Mesendoderm (in vitro differentiated cells): ENCODE measurements around the gene SEBOX.

Experiments
- DNase-seq: peaks from one replicate; pipeline ENCODE4 v3.0.0; 2013
- H2AK5ac ChIP-seq: 2 replicates; pipeline ENCODE4 v1.6.1; 2013; ENCODE audit warnings: low read length, inconsistent platforms
- H2BK120ac ChIP-seq: 2 replicates; pipeline ENCODE4 v1.6.1; 2013; ENCODE audit warnings: low read depth, mild to moderate bottlenecking, low read length, moderate library complexity, mixed read lengths
- H2BK15ac ChIP-seq: replicated peaks from 2 replicates; pipeline ENCODE4 v1.6.1; 2013; ENCODE audit warnings: low read depth, mild to moderate bottlenecking, moderate library complexity
- H2BK5ac ChIP-seq: 2 replicates; pipeline ENCODE4 v1.6.1; 2013; ENCODE audit warnings: low read length, inconsistent platforms
- H3K18ac ChIP-seq: 2 replicates; pipeline ENCODE4 v1.6.1; 2013; ENCODE audit warnings: mild to moderate bottlenecking, low read length, mixed read lengths
- H3K23ac ChIP-seq: one replicate; pipeline ENCODE4 v1.6.1; 2013; ENCODE audit warnings: low read length
- H3K27ac ChIP-seq: 2 replicates; pipeline ENCODE4 v1.5.1; 2013; ENCODE audit warnings: low read depth, mild to moderate bottlenecking, inconsistent platforms, low read length, moderate library complexity
- H3K27me3 ChIP-seq: 2 replicates; pipeline ENCODE4 v1.6.1; 2013; ENCODE audit warnings: low read length, control low read depth, mild to moderate bottlenecking, inconsistent platforms; ENCODE audit not compliant: insufficient read depth, poor library complexity
- H3K36me3 ChIP-seq: 2 replicates; pipeline ENCODE4 v1.6.1; 2013; ENCODE audit warnings: low read length, inconsistent platforms; ENCODE audit not compliant: control insufficient read depth, insufficient read depth
- H3K4ac ChIP-seq: one replicate; pipeline ENCODE4 v1.6.1; 2013; ENCODE audit warnings: low read depth, mild to moderate bottlenecking, low read length, moderate library complexity
- H3K4me1 ChIP-seq: 2 replicates; pipeline ENCODE4 v1.6.1; 2013; ENCODE audit warnings: low read depth, low read length, inconsistent platforms; ENCODE audit not compliant: control insufficient read depth
- H3K4me2 ChIP-seq: 2 replicates; pipeline ENCODE4 v1.6.1; 2013; ENCODE audit warnings: low read length
- H3K4me3 ChIP-seq: 2 replicates; pipeline ENCODE4 v1.5.1; 2013; ENCODE audit warnings: mild to moderate bottlenecking, low read length
- H3K56ac ChIP-seq: one replicate; pipeline ENCODE4 v1.6.1; 2013; ENCODE audit warnings: low read length
- H3K79me1 ChIP-seq: 2 replicates; pipeline ENCODE4 v1.6.1; 2013; ENCODE audit warnings: low read length, inconsistent platforms
- H3K79me2 ChIP-seq: 2 replicates; pipeline ENCODE4 v1.6.1; 2013; ENCODE audit warnings: mild to moderate bottlenecking, low read length; ENCODE audit not compliant: control insufficient read depth, insufficient read depth
- H3K9ac ChIP-seq: 2 replicates; pipeline ENCODE4 v1.6.1; 2013; ENCODE audit warnings: low read length, inconsistent platforms
- H4K5ac ChIP-seq: one replicate; pipeline ENCODE4 v1.6.1; 2013; ENCODE audit warnings: low read length
- H4K8ac ChIP-seq: one replicate; pipeline ENCODE4 v1.6.1; 2013; ENCODE audit warnings: low read depth, mild to moderate bottlenecking, control low read depth, low read length, moderate library complexity
- WGBS: extraction: QIAGEN DNeasy Blood & Tissue Kit; methylation state at CpG from one replicate; pipeline ENCODE4 v1.1.7; 2013; ENCODE audit warnings: low lambda C conversion rate, missing lambda C conversion rate; ENCODE audit not compliant: insufficient coverage; ENCODE audit errors: extremely low coverage; 5-methylcytosine and 5-hydroxymethylcytosine counted together

SEBOX gene

DNA sequence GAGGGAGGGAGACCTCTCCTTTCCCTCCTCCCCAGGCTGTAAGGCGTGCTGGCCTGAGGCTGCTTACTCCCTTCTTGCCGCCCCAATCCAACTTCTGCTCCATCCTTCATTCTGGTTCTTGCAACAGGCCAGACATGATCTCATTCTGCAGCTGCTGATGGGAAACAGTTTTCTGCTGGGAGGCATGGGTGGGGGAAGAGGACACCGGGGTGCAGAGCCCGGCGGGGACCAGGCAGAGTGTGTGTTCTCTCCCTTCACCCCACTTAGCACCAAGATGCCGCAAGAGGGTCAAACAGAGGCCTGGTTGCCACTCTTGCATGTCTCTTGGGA, 7.9 kb upstream of the SEBOX start:
- Histone ChIP-seq H2BK5ac (no peak overlapping the region), H3K79me2 (no peaks in the 10 kb centered on the region), H3K4me1 (peaks cover 4% of the 10 kb centered on the region), H3K4me3 (no peak overlapping the region), H4K5ac (no peak overlapping the region), H2BK15ac (no peak overlapping the region), H3K4me2 (no peak overlapping the region), H2AK5ac (no peak overlapping the region), H3K23ac (no peak overlapping the region), H4K8ac (no peak overlapping the region), H3K18ac (no peak overlapping the region), H3K27ac (no peak overlapping the region), H3K56ac (no peak overlapping the region), H3K27me3 (peaks cover 12% of the 10 kb centered on the region), H2BK120ac (no peak overlapping the region), H3K4ac (no peak overlapping the region), H3K36me3 (no peaks in the 10 kb centered on the region), H3K79me1 (no peaks in the 10 kb centered on the region), H3K9ac (no peak overlapping the region)
- whole genome bisulfite sequencing, result no CpG with 5 or more reads among the region's 6 CpGs
- DNase-seq, result no peak

DNA sequence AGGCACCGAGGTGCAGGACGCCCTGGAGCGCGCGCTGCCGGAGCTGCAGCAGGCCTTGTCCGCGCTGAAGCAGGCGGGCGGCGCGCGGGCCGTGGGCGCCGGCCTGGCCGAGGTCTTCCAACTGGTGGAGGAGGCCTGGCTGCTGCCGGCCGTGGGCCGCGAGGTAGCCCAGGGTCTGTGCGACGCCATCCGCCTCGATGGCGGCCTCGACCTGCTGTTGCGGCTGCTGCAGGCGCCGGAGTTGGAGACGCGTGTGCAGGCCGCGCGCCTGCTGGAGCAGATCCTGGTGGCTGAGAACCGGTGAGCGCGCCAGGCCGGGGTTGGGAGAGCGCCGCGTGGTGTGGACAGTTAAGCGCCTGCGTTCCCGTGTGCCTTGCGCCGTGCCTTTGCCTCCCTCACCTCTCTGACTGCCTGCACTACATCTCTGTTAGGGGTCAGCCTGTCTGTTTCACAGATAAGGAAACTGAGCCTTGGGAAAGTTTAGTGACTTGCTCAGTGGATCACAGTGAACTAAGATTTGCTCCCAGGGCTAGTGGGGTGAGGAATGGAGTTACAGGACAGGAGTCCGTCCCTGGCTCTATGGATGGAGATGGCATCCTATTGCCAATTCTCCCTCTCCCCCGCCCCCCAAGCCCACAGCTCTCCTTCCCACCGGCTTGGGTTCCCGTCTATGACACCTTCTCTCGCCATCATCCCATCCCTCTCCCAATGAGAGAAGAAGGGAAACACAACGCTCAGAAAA, 7.4 kb upstream of the SEBOX start:
- no CpG with 5 or more reads among the region's 53 CpGs for WGBS
- H3K27ac ChIP-seq, result no peak overlapping the region
- H2AK5ac ChIP-seq, result no peak overlapping the region
- H3K4ac ChIP-seq, result no peak overlapping the region
- peak overlapping the region; percentile 49 for H3K4me2 ChIP-seq
- H2BK120ac ChIP-seq, result no peak overlapping the region
- H3K4me3 ChIP-seq, result no peak overlapping the region
- peak; percentile 43 for DNase-seq
- peak overlapping the region; percentile 46 for H3K9ac ChIP-seq
- H3K36me3 ChIP-seq, result no peaks in the 10 kb centered on the region
- no peak overlapping the region for H3K18ac ChIP-seq
- no peak overlapping the region for H4K5ac ChIP-seq
- H3K4me1 ChIP-seq, result peaks cover 4% of the 10 kb centered on the region
- no peaks in the 10 kb centered on the region for H3K79me1 ChIP-seq
- H3K79me2 ChIP-seq, result no peaks in the 10 kb centered on the region
- H4K8ac ChIP-seq, result no peak overlapping the region
- no peak overlapping the region for H3K23ac ChIP-seq
- peak overlapping the region; percentile 81 for H3K56ac ChIP-seq
- peaks cover 12% of the 10 kb centered on the region for H3K27me3 ChIP-seq
- H2BK15ac ChIP-seq, result no peak overlapping the region
- H2BK5ac ChIP-seq, result no peak overlapping the region

DNA sequence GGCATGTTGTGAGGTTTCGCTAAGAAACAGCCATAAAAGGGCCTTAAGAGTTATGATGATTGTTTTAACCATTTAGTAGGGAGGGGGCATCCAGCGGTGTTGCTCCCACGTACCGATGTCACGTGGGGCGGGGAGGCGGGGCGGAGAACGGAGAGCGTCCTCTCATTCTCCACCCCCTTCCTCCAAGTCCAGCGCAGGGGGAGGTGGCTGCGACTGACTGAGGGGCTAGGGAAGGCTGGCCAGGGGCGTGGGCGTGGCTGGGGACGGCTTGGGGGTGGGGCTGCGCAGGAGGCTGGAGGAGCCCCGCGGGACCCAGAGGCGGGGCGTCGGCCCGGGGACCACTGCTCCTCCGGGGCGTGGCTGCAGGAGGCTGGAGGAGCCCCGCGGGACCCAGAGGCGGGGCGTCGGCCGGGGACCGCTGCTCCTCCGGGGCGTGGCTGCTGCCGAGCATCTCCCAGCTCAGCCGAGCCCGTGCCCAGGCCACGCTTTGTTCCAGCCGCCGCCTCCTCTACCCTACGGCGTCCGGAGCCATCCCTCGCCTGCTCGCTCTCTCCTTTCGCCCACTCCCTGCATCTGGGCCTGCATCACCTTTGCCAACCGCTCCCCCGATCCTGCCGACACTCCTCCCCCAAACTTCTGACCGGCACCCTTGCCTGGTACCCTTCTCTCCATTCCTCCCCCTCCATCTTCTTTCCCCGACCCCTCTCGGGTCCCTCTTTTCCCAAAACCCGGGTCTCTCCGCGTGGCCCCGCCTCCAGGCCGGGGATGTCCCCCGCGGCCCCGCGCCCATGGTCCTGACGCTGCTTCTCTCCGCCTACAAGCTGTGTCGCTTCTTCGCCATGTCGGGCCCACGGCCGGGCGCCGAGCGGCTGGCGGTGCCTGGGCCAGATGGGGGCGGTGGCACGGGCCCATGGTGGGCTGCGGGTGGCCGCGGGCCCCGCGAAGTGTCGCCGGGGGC, 6.5 kb upstream of the SEBOX start, which contains the start of gene SARM1:
TSS of gene SARM1 (plus strand) at position 450 of the 958 bp plus-strand sequence. CDS start at position 789, 339 bp downstream.
- peak within 1 kb of the TSS; percentile 46 for H3K9ac ChIP-seq
- H2BK15ac ChIP-seq, result no peak within 1 kb of the TSS
- H3K4me1 ChIP-seq, result peaks cover 4% of the 10 kb centered on the region
- no peaks in the 10 kb centered on the region for H3K36me3 ChIP-seq
- H2BK120ac ChIP-seq, result no peak within 1 kb of the TSS
- peak within 1 kb of the TSS; percentile 21 for H3K4me3 ChIP-seq
- H3K27ac ChIP-seq, result no peak within 1 kb of the TSS
- no peak within 1 kb of the TSS for H2AK5ac ChIP-seq
- H3K79me1 ChIP-seq, result no peaks in the 10 kb centered on the region
- peak within 1 kb of the TSS; percentile 81 for H3K56ac ChIP-seq
- H3K4me2 ChIP-seq, result peak within 1 kb of the TSS; percentile 49
- no peak within 1 kb of the TSS for H3K23ac ChIP-seq
- H3K27me3 ChIP-seq, result peaks cover 12% of the 10 kb centered on the region
- H4K5ac ChIP-seq, result no peak within 1 kb of the TSS
- DNase-seq, result peak; percentile 98
- H3K79me2 ChIP-seq, result no peaks in the 10 kb centered on the region
- H4K8ac ChIP-seq, result no peak within 1 kb of the TSS
- H2BK5ac ChIP-seq, result no peak within 1 kb of the TSS
- WGBS, result no CpG with 5 or more reads among the region's 80 CpGs
- no peak within 1 kb of the TSS for H3K18ac ChIP-seq
- no peak within 1 kb of the TSS for H3K4ac ChIP-seq

DNA sequence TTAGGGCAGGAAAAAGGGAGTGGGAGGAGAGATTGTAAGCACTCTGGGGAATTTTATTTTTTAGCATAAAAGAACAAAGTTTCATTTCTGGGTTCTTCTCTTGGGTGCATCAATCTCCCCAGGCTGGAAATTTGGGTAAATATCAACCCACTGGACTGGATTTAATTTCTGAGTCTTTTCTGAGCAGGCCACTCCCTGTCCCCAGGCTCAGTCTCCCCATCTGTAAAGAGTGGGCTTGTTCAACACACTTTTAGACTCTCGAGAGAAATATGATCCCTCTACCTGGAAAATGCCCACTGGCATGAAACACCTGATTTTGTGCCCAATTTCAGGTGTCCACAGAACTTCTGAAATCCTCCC, 5.7 kb upstream of the SEBOX start:
- H3K4me2 ChIP-seq, result no peak overlapping the region
- no peak overlapping the region for H3K27ac ChIP-seq
- no peak overlapping the region for H4K8ac ChIP-seq
- H3K4me1 ChIP-seq, result peaks cover 4% of the 10 kb centered on the region
- no peak overlapping the region for H2BK15ac ChIP-seq
- no CpG with 5 or more reads among the region's 1 CpG for WGBS
- no peak for DNase-seq
- H4K5ac ChIP-seq, result no peak overlapping the region
- H3K79me1 ChIP-seq, result no peaks in the 10 kb centered on the region
- H3K18ac ChIP-seq, result no peak overlapping the region
- H3K4me3 ChIP-seq, result no peak overlapping the region
- H2BK5ac ChIP-seq, result no peak overlapping the region
- H2BK120ac ChIP-seq, result no peak overlapping the region
- H2AK5ac ChIP-seq, result no peak overlapping the region
- H3K9ac ChIP-seq, result peak overlapping the region; percentile 26
- no peak overlapping the region for H3K23ac ChIP-seq
- H3K4ac ChIP-seq, result no peak overlapping the region
- H3K36me3 ChIP-seq, result no peaks in the 10 kb centered on the region
- peaks cover 12% of the 10 kb centered on the region for H3K27me3 ChIP-seq
- peak overlapping the region; percentile 51 for H3K56ac ChIP-seq
- H3K79me2 ChIP-seq, result no peaks in the 10 kb centered on the region

DNA sequence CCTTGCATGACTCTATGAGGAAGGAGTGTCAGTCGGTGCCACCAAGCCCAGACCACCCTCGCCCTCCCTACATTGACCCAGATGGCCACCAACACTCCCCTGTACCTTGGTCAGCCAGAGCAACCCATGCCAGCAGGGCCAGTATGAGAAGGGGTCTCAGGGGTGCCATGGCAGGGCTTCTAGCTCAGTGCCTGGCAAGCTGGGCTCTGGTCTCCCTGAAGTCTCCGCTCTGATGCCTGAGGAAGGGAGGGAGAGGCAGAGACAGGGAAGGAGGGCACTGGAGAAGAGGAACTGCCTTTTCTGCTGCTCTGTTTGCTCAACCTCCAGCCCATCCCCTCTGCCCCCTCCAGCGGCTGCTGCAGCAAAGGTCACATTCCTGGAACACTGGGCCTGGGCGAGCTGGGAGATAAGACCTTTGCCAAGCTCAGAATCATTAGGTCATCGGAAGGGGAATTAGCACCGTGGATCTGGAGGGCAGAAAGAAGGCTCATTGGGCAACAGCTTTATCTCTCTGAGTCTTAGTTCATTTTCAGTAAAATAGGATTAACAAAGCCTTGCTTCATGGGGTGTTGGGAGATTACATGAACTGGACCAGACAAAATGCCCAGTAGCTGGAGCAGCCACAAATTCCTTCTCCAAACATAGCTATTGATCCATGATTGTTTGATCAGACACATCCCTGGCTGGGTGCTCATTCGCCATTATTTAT, 5.2 kb upstream of the SEBOX start, which contains the start of gene VTN:
TSS of gene VTN (minus strand) at position 273 of the 709 bp plus-strand sequence. CDS start at position 169, 104 bp downstream.
- peaks cover 12% of the 10 kb centered on the region for H3K27me3 ChIP-seq

More for the DNA sequence above, 5.2 kb upstream of the SEBOX start, which contains the start of gene VTN:
- Histone ChIP-seq H3K9ac (peak within 1 kb of the TSS; percentile 36), H3K4me2 (peak within 1 kb of the TSS; percentile 32), H3K36me3 (no peaks in the 10 kb centered on the region), H2BK15ac (no peak within 1 kb of the TSS), H3K4ac (no peak within 1 kb of the TSS), H2AK5ac (no peak within 1 kb of the TSS), H3K18ac (no peak within 1 kb of the TSS), H4K8ac (no peak within 1 kb of the TSS), H4K5ac (no peak within 1 kb of the TSS), H3K79me1 (no peaks in the 10 kb centered on the region), H3K56ac (peak within 1 kb of the TSS; percentile 51), H3K23ac (no peak within 1 kb of the TSS), H3K4me1 (peaks cover 4% of the 10 kb centered on the region), H2BK120ac (no peak within 1 kb of the TSS), H3K4me3 (no peak within 1 kb of the TSS), H3K79me2 (no peaks in the 10 kb centered on the region), H2BK5ac (no peak within 1 kb of the TSS), H3K27ac (no peak within 1 kb of the TSS)
- WGBS, result no CpG with 5 or more reads among the region's 8 CpGs
- DNase-seq, result peak; percentile 97
